Measurements from ENCODE around the gene PSMD5.
"Not testable (repeated sequence)": the region's sequence is repeated elsewhere in the genome, so short reads cannot be mapped to it uniquely, and the experiment has no call there.

Gene PSMD5

GRCh38 chr9:120832807-120833206 is 9.9 kb downstream of the PSMD5 start:
- no peak overlapping the region for H3K4me3 Mint-ChIP-seq
- no peaks in the 10 kb centered on the region for H3K27me3 Mint-ChIP-seq
- H3K27ac Mint-ChIP-seq, result peak overlapping the region; percentile 28
- H3K9me3 Mint-ChIP-seq, result no peaks in the 10 kb centered on the region
- no peak for ATAC-seq (ENCODE audit: low read depth)
- H3K36me3 Mint-ChIP-seq, result peaks cover 40% of the 10 kb centered on the region
- peaks cover 11% of the 10 kb centered on the region for H3K4me1 Mint-ChIP-seq
- no peak for DNase-seq (ENCODE audit: low spot score in 2 of 2)

DNA sequence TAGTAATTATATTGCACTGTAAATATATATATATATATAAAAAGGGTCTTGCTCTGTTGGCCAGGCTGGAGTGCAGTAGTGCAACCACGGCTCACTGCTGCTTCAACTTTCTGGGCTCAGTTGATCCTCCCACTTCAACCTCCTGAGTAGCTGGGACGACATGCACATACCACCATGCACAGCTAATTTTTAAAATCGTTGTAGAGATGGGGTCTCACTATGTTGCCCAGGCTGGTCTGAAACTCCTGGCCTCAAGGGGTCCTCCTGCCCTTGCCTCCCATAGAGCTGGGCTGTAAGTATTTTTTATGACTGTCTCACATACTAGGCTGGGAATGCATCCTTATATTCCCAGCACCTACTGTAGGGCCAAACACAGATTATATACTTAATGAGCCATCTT is 11.9 kb downstream of the PSMD5 start:
- Mint-ChIP-seq H3K27ac (no peak overlapping the region), H3K36me3 (peaks cover 46% of the 10 kb centered on the region), H3K27me3 (no peaks in the 10 kb centered on the region), H3K9me3 (no peaks in the 10 kb centered on the region), H3K4me3 (no peak overlapping the region), H3K4me1 (peaks cover 9% of the 10 kb centered on the region)
- ATAC-seq (ENCODE audit: low read depth), result no peak
- no peak for DNase-seq (ENCODE audit: low spot score in 2 of 2)

- Mint-ChIP-seq H3K9me3 (no peaks in the 10 kb centered on the region), H3K4me3 (no peak overlapping the region), H3K36me3 (peaks cover 44% of the 10 kb centered on the region), H3K27me3 (no peaks in the 10 kb centered on the region), H3K4me1 (peaks cover 8% of the 10 kb centered on the region), H3K27ac (no peak overlapping the region)
- no peak for DNase-seq (ENCODE audit: low spot score in 2 of 2)
- ATAC-seq (ENCODE audit: low read depth), result no peak
Observed at GRCh38 chr9:120830151-120830550, 12.6 kb downstream of the PSMD5 start.

DNA sequence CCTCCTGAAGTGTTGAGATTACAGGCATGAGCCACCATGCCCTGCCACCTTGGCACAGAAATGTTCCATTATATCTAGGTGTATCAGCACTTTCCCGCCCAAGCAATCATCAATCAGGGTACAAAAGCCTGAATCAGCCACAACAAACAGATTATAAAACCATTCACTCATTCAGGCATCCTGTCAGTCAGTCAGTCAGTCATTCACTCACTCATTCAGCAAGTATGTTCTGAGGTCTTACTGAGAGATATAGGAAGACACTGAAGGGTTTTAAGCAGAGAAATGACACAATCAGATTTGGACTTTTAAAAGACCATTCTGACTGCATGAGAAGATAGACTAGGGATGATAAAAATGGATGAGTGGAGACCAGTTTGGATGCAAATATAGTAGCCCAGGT is 13.1 kb downstream of the PSMD5 start:
- no peaks in the 10 kb centered on the region for H3K27me3 Mint-ChIP-seq
- no peaks in the 10 kb centered on the region for H3K9me3 Mint-ChIP-seq
- DNase-seq (ENCODE audit: low spot score in 2 of 2), result no peak
- H3K36me3 Mint-ChIP-seq, result peaks cover 46% of the 10 kb centered on the region
- H3K4me3 Mint-ChIP-seq, result no peak overlapping the region
- peaks cover 7% of the 10 kb centered on the region for H3K4me1 Mint-ChIP-seq
- no peak for ATAC-seq (ENCODE audit: low read depth)
- H3K27ac Mint-ChIP-seq, result no peak overlapping the region

GRCh38 chr9:120820095-120820494 is 22.6 kb downstream of the PSMD5 start:
- Mint-ChIP-seq H3K9me3 (no peaks in the 10 kb centered on the region), H3K4me3 (no peak overlapping the region), H3K36me3 (peaks cover 47% of the 10 kb centered on the region), H3K27me3 (no peaks in the 10 kb centered on the region), H3K4me1 (no peaks in the 10 kb centered on the region), H3K27ac (no peak overlapping the region)
- ATAC-seq (ENCODE audit: low read depth) (no peak), DNase-seq (ENCODE audit: low spot score in 2 of 2) (no peak)

DNA sequence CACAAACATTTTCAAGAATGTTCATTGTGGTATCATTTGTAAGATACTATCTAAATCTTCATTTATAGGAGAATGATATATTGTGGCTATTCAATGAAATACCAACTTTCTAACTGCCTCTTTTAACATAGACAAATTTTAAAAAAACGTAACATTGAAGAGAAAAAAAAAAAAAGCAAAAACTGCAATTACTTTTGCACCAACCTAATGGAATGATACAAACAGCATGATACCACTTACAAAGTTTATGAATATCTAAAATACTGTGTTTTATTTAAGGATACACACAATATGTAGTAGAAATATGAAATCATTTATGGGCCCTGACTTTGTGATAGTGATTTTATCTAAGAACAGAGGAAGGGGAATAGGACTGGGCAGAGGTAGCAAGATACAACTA is 24.1 kb downstream of the PSMD5 start:
- H3K4me3 Mint-ChIP-seq, result no peak overlapping the region
- DNase-seq (ENCODE audit: low spot score in 2 of 2) (no peak), ATAC-seq (ENCODE audit: low read depth) (no peak)
- no peak overlapping the region for H3K27ac Mint-ChIP-seq
- no peaks in the 10 kb centered on the region for H3K27me3 Mint-ChIP-seq
- no peaks in the 10 kb centered on the region for H3K9me3 Mint-ChIP-seq
- H3K36me3 Mint-ChIP-seq, result peaks cover 42% of the 10 kb centered on the region
- no peaks in the 10 kb centered on the region for H3K4me1 Mint-ChIP-seq

- Mint-ChIP-seq H3K9me3 (peaks cover 5% of the 10 kb centered on the region), H3K4me1 (no peaks in the 10 kb centered on the region), H3K27ac (no peak overlapping the region), H3K27me3 (no peaks in the 10 kb centered on the region), H3K36me3 (peaks cover 37% of the 10 kb centered on the region), H3K4me3 (no peak overlapping the region)
- DNase-seq (ENCODE audit: low spot score in 2 of 2), result no peak
- ATAC-seq (ENCODE audit: low read depth), result no peak
Observed at GRCh38 chr9:120815075-120815474, 27.6 kb downstream of the PSMD5 start.

- Mint-ChIP-seq H3K9me3 (peaks cover 25% of the 10 kb centered on the region), H3K36me3 (peaks cover 31% of the 10 kb centered on the region), H3K27me3 (no peaks in the 10 kb centered on the region), H3K4me1 (no peaks in the 10 kb centered on the region), H3K27ac (no peak overlapping the region), H3K4me3 (no peak overlapping the region)
- no peak for ATAC-seq (ENCODE audit: low read depth)
- no peak for DNase-seq (ENCODE audit: low spot score in 2 of 2)
Observed at GRCh38 chr9:120808931-120809330, 33.8 kb downstream of the PSMD5 start.

DNA sequence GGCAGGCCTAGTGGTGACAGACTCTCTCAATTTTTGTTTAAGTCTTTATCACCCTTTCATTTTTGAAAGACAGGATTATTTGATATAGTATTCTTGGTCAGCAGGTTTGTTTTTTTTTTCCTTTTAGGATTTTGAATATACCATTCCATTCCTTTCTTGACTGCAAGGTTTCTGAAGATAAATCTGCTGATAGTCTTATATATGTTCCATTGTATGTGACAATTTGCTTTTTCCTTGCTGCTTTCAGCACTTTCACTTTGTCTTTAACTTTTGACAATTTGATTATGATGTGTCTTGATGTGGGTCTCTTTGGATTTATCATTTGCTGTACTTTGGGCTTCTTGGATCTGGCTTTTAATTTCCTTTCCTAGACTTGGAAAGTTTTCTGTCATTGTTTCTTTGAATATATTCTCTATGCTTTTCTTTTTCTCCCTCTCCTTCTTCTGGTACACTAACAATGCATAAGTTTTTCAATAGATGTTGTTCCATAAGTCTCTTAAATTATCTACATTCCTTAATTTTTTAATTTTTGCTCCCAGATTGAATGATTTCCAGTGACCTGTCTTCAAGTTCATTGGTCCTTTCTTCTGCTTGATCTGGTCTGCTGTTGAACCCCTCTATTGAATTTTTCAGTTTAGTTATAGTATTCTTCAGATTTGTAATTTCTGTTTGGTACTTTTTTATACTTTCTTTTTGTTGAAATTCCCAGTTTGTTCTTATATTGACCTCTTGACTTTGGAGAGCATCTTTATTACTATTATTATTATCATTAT is 34.9 kb downstream of the PSMD5 start:
- no peak overlapping the region for H3K27ac Mint-ChIP-seq
- no peak overlapping the region for H3K4me3 Mint-ChIP-seq
- no peaks in the 10 kb centered on the region for H3K27me3 Mint-ChIP-seq
- no peak for DNase-seq (ENCODE audit: low spot score in 2 of 2)
- H3K4me1 Mint-ChIP-seq, result no peaks in the 10 kb centered on the region
- H3K36me3 Mint-ChIP-seq, result peaks cover 31% of the 10 kb centered on the region
- ATAC-seq (ENCODE audit: low read depth), result no peak
- H3K9me3 Mint-ChIP-seq, result peaks cover 25% of the 10 kb centered on the region

DNA sequence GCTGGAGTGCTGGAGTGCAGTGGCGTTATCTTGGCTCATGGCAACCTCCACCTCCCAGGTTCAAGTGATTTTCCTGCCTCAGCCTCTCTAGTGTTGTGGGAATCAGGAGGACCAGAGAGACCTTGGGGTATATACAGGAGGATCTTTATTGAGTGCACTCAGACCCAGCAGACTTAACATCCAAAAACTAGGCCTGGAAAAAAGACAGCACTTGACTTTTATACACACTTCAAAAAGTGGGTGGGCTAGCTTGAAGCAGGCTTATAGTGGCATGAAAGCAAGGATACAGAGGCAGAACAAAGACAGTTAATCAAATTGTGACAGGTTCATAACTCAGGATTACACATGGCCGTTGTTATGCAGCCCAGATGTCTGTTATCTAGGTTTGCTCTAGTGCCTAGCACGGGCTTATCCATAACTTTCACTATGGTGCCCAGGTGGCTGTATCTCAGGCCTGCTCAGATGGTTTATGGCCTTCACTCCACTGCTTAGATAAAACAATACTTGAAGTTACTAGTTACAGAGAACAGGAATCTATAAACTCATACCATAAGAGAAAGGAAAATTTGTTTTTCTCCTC is 37.8 kb downstream of the PSMD5 start:
- Mint-ChIP-seq H3K36me3 (peaks cover 21% of the 10 kb centered on the region), H3K9me3 (peaks cover 18% of the 10 kb centered on the region)
- H3K27me3 Mint-ChIP-seq; DNase-seq (ENCODE audit: low spot score in 2 of 2); H3K27ac Mint-ChIP-seq; H3K4me1 Mint-ChIP-seq; ATAC-seq (ENCODE audit: low read depth); H3K4me3 Mint-ChIP-seq: not testable (repeated sequence)

DNA sequence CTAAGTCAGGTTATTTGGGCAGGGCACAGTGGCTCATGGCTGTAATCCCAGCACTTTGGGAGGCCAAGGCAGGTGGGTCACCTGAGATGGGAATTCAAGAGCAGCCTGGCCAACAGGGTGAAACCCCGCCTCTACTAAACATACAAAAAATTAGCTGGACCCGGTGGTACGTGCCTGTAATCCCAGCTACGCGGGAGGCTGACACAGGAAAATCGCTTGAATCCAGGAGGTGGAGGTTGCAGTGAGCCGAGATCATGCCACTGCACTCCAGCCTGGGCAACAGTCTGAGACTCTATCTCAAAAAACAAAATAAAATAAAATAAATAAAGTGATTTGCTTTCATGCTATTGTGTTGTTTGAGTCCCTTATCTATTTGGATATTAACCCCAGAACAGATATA is 41.3 kb downstream of the PSMD5 start:
- Mint-ChIP-seq H3K36me3 (peaks cover 9% of the 10 kb centered on the region), H3K4me1 (peaks cover 3% of the 10 kb centered on the region)

GRCh38 chr9:120792898-120793765 is 49.6 kb downstream of the PSMD5 start, which contains the start of gene FBXW2:
Gene FBXW2, minus strand, starts transcription at chr9:120793416. Its CDS starts 5,158 bp downstream, at chr9:120788258.
- H3K27ac Mint-ChIP-seq, result peak within 1 kb of the TSS; percentile 95
- ATAC-seq (ENCODE audit: low read depth) (peak; percentile 87), DNase-seq (ENCODE audit: low spot score in 2 of 2) (peak; percentile 50 to 67)
- peaks cover 1% of the 10 kb centered on the region for H3K36me3 Mint-ChIP-seq
- H3K27me3 Mint-ChIP-seq, result no peaks in the 10 kb centered on the region
- peak within 1 kb of the TSS; percentile 89 for H3K4me3 Mint-ChIP-seq
- peaks cover 15% of the 10 kb centered on the region for H3K4me1 Mint-ChIP-seq
- no peaks in the 10 kb centered on the region for H3K9me3 Mint-ChIP-seq

More for the DNA sequence above, 41.3 kb downstream of the PSMD5 start:
- ATAC-seq (ENCODE audit: low read depth) (no peak), DNase-seq (ENCODE audit: low spot score in 2 of 2) (no peak)
- Mint-ChIP-seq H3K27me3 (no peaks in the 10 kb centered on the region), H3K9me3 (peaks cover 4% of the 10 kb centered on the region), H3K27ac (no peak overlapping the region), H3K4me3 (no peak overlapping the region)

DNA sequence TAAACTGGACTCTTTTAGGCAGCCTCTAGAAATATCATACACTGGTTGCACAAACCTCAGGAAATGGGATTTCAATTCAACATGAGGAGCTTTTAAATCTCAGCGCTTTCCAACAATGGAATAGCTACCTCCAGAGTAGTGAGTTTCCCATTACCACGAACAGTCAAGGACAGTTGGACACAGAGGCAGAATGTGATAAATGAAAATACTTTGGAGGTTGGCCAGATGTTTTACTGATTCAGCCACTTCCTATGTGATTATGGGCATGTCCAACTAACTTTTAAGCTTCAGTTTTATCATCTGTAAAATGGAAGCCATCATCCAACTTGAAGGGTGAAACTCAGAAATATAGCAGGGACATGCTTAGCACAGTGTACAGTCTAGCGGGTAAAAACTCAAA is 51.6 kb downstream of the PSMD5 start:
- Mint-ChIP-seq H3K27me3 (no peaks in the 10 kb centered on the region), H3K4me1 (peaks cover 22% of the 10 kb centered on the region), H3K9me3 (no peaks in the 10 kb centered on the region), H3K36me3 (peaks cover 8% of the 10 kb centered on the region), H3K27ac (peak overlapping the region; percentile 65), H3K4me3 (no peak overlapping the region)
- ATAC-seq (ENCODE audit: low read depth) (no peak), DNase-seq (ENCODE audit: low spot score in 2 of 2) (no peak)

DNA sequence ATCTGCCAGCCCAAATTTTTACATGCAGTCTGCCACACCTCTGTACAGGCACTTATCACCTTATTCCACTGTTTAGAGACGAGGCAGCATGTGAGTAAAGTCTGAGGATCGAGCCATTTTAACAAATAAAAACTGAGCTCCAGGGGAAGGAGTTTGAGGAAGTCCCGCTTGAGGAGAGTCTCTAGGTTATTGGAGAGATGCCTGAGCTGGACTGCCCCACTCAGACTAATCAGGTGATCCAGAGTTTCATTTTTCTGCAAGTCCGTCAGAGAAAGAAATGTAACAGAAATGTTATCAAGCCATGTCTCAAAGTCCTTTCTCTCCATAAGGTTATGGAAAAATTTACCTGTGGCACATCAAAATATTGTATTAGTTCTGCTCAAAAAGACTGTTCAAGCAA is 54.8 kb downstream of the PSMD5 start:
- peaks cover 11% of the 10 kb centered on the region for H3K36me3 Mint-ChIP-seq
- no peaks in the 10 kb centered on the region for H3K9me3 Mint-ChIP-seq
- H3K4me3 Mint-ChIP-seq, result no peak overlapping the region
- DNase-seq (ENCODE audit: low spot score in 2 of 2), result no peak
- peaks cover 21% of the 10 kb centered on the region for H3K4me1 Mint-ChIP-seq
- ATAC-seq (ENCODE audit: low read depth), result no peak
- no peak overlapping the region for H3K27ac Mint-ChIP-seq
- no peaks in the 10 kb centered on the region for H3K27me3 Mint-ChIP-seq

All from memory B cell (primary cell).